Measurements from ENCODE around the gene ZNF385B.

- no peak for TF ChIP-seq CTCF (tag by site-specific recombination; IDR thresholded peaks at IDR 0.05)
- no peak for TF ChIP-seq ZNF423 (tag by site-specific recombination; IDR thresholded peaks at IDR 0.05)
- TF ChIP-seq, protein P1, sequence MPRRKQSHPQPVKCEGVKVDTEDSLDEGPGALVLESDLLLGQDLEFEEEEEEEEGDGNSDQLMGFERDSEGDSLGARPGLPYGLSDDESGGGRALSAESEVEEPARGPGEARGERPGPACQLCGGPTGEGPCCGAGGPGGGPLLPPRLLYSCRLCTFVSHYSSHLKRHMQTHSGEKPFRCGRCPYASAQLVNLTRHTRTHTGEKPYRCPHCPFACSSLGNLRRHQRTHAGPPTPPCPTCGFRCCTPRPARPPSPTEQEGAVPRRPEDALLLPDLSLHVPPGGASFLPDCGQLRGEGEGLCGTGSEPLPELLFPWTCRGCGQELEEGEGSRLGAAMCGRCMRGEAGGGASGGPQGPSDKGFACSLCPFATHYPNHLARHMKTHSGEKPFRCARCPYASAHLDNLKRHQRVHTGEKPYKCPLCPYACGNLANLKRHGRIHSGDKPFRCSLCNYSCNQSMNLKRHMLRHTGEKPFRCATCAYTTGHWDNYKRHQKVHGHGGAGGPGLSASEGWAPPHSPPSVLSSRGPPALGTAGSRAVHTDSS (tag by site-specific recombination; IDR thresholded peaks at IDR 0.05), result no peak
- TF ChIP-seq, protein P2, sequence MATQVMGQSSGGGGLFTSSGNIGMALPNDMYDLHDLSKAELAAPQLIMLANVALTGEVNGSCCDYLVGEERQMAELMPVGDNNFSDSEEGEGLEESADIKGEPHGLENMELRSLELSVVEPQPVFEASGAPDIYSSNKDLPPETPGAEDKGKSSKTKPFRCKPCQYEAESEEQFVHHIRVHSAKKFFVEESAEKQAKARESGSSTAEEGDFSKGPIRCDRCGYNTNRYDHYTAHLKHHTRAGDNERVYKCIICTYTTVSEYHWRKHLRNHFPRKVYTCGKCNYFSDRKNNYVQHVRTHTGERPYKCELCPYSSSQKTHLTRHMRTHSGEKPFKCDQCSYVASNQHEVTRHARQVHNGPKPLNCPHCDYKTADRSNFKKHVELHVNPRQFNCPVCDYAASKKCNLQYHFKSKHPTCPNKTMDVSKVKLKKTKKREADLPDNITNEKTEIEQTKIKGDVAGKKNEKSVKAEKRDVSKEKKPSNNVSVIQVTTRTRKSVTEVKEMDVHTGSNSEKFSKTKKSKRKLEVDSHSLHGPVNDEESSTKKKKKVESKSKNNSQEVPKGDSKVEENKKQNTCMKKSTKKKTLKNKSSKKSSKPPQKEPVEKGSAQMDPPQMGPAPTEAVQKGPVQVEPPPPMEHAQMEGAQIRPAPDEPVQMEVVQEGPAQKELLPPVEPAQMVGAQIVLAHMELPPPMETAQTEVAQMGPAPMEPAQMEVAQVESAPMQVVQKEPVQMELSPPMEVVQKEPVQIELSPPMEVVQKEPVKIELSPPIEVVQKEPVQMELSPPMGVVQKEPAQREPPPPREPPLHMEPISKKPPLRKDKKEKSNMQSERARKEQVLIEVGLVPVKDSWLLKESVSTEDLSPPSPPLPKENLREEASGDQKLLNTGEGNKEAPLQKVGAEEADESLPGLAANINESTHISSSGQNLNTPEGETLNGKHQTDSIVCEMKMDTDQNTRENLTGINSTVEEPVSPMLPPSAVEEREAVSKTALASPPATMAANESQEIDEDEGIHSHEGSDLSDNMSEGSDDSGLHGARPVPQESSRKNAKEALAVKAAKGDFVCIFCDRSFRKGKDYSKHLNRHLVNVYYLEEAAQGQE (tag by site-specific recombination; IDR thresholded peaks at IDR 0.05), result no peak
Observed at GRCh38 chr2:179724403-179724802, 137.0 kb downstream of the ZNF385B start.
